Daoy (cell line): ENCODE data around the gene JPT1. TPM values are rescaled to one million over a fixed set of nuclear protein-coding genes. Genes with fewer than 3 reads are reported as not detected.

Experiments
- total RNA-seq: library from RNA; depleted of rRNA; stranded (reverse); fragments of >200 nt; shearing (Covaris generic); gene quantifications from 2 replicates; pipeline ENCODE4 v1.2.3, GENCODE V29; 2014; rRNA removed

Gene JPT1
- total RNA-seq, 1 experiment from 2014 or later = 423 TPM

Other genes starting within 250 kb of the JPT1 start
- gene USH1G, start 231.3 kb downstream of the JPT1 start, total RNA-seq = not detected in 2 replicates
- not detected in 2 replicates for gene OTOP2, start 230.2 kb downstream of the JPT1 start, total RNA-seq
- gene OTOP3, start 218.6 kb downstream of the JPT1 start, total RNA-seq = not detected in 2 replicates
- 0.11 and 0.45 TPM in 2 replicates for gene HID1, start 181.8 kb downstream of the JPT1 start, total RNA-seq
- gene CDR2L, start 166.9 kb downstream of the JPT1 start, total RNA-seq = 9.2 and 11.5 TPM in 2 replicates
- 155 and 172 TPM in 2 replicates for gene MRPL58, start 141.8 kb downstream of the JPT1 start, total RNA-seq
- 453 and 707 TPM in 2 replicates for gene ATP5PD, start 107.5 kb downstream of the JPT1 start, total RNA-seq
- 17.9 and 19.1 TPM in 2 replicates for gene KCTD2, start 107.3 kb downstream of the JPT1 start, total RNA-seq
- gene SLC16A5, start 66.6 kb downstream of the JPT1 start, total RNA-seq = 0.24 TPM in 1 of 2 replicates, not detected in the other
- gene ARMC7, start 44.5 kb downstream of the JPT1 start, total RNA-seq = 2.6 and 3.6 TPM in 2 replicates
- gene NT5C, start 22.8 kb downstream of the JPT1 start, total RNA-seq = 86.0 and 91.8 TPM in 2 replicates
- 116 and 119 TPM in 2 replicates for gene SUMO2, start 28.4 kb upstream of the JPT1 start, total RNA-seq
- 40.6 and 48.6 TPM in 2 replicates for gene NUP85, start 51.2 kb upstream of the JPT1 start, total RNA-seq
- gene GGA3, start 107.1 kb upstream of the JPT1 start, total RNA-seq = 10.4 and 12.4 TPM in 2 replicates
- 90.2 and 92.2 TPM in 2 replicates for gene MRPS7, start 107.4 kb upstream of the JPT1 start, total RNA-seq
- 6.7 and 9.4 TPM in 2 replicates for gene MIF4GD, start 116.7 kb upstream of the JPT1 start, total RNA-seq
- 19.4 and 30.9 TPM in 2 replicates for gene SLC25A19, start 134.9 kb upstream of the JPT1 start, total RNA-seq